H1 (cell line): ENCODE data around the gene PPP2R2D. TPM values are rescaled to one million over a fixed set of nuclear protein-coding genes. Genes with fewer than 3 reads are reported as not detected.

Experiments used
- CTCF ChIA-PET: fragments of 300-600 bp; sonication (Branson Sonifier 250); formaldehyde crosslinking; loops from one replicate; lab custom pipeline; 2021; ENCODE audit not compliant: partially characterized antibody; lab: Charles Lee
- POLR2A ChIA-PET: fragments of 300-600 bp; sonication (Branson Sonifier 250); formaldehyde crosslinking; loops from one replicate; lab custom pipeline; 2021; ENCODE audit warnings: inconsistent platforms; ENCODE audit not compliant: partially characterized antibody; lab: Charles Lee
- DNase-seq, 2 experiments: peaks; one replicate each; pipeline versions ENCODE4 v3.0.0 to v3.0.0-alpha.2; 2010 to 2022; ENCODE audit warnings: low spot score in 2 of 2, low read depth in 1 of 2, mixed read lengths in 1 of 2
- FAIRE-seq: peaks from 2 replicates; lab custom pipeline; 2011; peaks lifted over from hg19 to GRCh38; lab: Jason Lieb, UNC
- H2AFZ ChIP-seq: 2 replicates; pipeline ENCODE4 v1.8.1; 2012; ENCODE audit warnings: low read length, inconsistent platforms
- H2AK5ac ChIP-seq: 2 replicates; pipeline ENCODE4 v1.6.1; 2013; ENCODE audit warnings: low read depth, low read length
- H2BK120ac ChIP-seq: replicated peaks from 2 replicates; pipeline ENCODE3; 2013; ENCODE audit warnings: low read depth, low read length, inconsistent platforms
- H2BK12ac ChIP-seq: 2 replicates; pipeline ENCODE4 v1.6.1; 2013; ENCODE audit warnings: low read depth, low read length
- H2BK15ac ChIP-seq: 2 replicates; pipeline ENCODE4 v1.6.1; 2013; ENCODE audit warnings: low read length
- H2BK20ac ChIP-seq: 2 replicates; pipeline ENCODE4 v1.6.1; 2013; ENCODE audit warnings: low read length
- H2BK5ac ChIP-seq: 2 replicates; pipeline ENCODE4 v1.6.1; 2013; ENCODE audit warnings: low read depth, low read length
- H3K14ac ChIP-seq: 2 replicates; pipeline ENCODE4 v1.6.1; 2013; ENCODE audit warnings: inconsistent platforms; ENCODE audit not compliant: insufficient read length
- H3K18ac ChIP-seq: 2 replicates; pipeline ENCODE4 v1.6.1; 2013; ENCODE audit warnings: low read length; ENCODE audit errors: extremely low read depth
- H3K23ac ChIP-seq: 2 replicates; pipeline ENCODE4 v1.6.1; 2013; ENCODE audit warnings: inconsistent platforms; ENCODE audit not compliant: insufficient read length
- H3K23me2 ChIP-seq: 2 replicates; pipeline ENCODE4 v1.6.1; 2013; ENCODE audit warnings: low read depth, low read length
- H3K27ac ChIP-seq: 2 replicates; pipeline ENCODE4 v1.6.1; 2011; ENCODE audit warnings: low read depth, low read length, inconsistent platforms
- H3K27me3 ChIP-seq, 4 experiments: replicated peaks in 1 of 4; 1 replicate in 1 of 4; 2 replicates in 3 of 4; pipeline versions ENCODE4 v1.6.1 to v1.8.1; 2011 to 2013; ENCODE audit warnings: low read length in 3 of 4, mild to moderate bottlenecking in 3 of 4, inconsistent platforms in 2 of 4, mixed read lengths in 2 of 4, moderate library complexity in 1 of 4; ENCODE audit not compliant: control insufficient read depth in 3 of 4, insufficient read depth in 3 of 4; ENCODE audit errors: extremely low read depth in 1 of 4
- H3K36me3 ChIP-seq, 4 experiments: 2 replicates each; pipeline versions ENCODE4 v1.6.1 to v1.8.1; 2011 to 2013; ENCODE audit warnings: mild to moderate bottlenecking in 4 of 4, low read length in 3 of 4, moderate library complexity in 2 of 4, control low read depth in 1 of 4, inconsistent platforms in 1 of 4; ENCODE audit not compliant: insufficient read depth in 4 of 4, control insufficient read depth in 2 of 4
- H3K4ac ChIP-seq: replicated peaks from 2 replicates; pipeline ENCODE3; 2013; ENCODE audit warnings: low read length, low read depth, mixed read lengths, inconsistent platforms; ENCODE audit not compliant: insufficient read length
- H3K4me1 ChIP-seq, 4 experiments: replicated peaks in 1 of 4; 1 replicate in 1 of 4; 2 replicates in 3 of 4; pipeline versions ENCODE4 v1.6.1 to v1.8.1; 2011 to 2013; ENCODE audit warnings: low read length in 3 of 4, inconsistent platforms in 2 of 4, mixed read lengths in 1 of 4; ENCODE audit not compliant: insufficient read depth in 4 of 4, control insufficient read depth in 3 of 4
- H3K4me2 ChIP-seq, 2 experiments: 2 replicates each; pipeline versions ENCODE4 v1.6.1 to v1.8.1; 2011 to 2013; ENCODE audit warnings: low read depth in 2 of 2, low read length in 2 of 2, control low read depth in 1 of 2, inconsistent platforms in 1 of 2, mild to moderate bottlenecking in 1 of 2; ENCODE audit not compliant: insufficient read depth in 1 of 2
- H3K4me3 ChIP-seq, 4 experiments: fragments of 200-600, 300-600 bp in 1 of 4; sonication (generic), shearing (Covaris generic), sonication (Bioruptor Twin) in 1 of 4; 2 replicates each; pipeline versions ENCODE4 v1.5.1 to v1.8.1; 2011 to 2016; ENCODE audit warnings: low read length in 4 of 4, low read depth in 3 of 4, control low read depth in 2 of 4, inconsistent platforms in 2 of 4, mild to moderate bottlenecking in 2 of 4, mixed read lengths in 1 of 4, moderate library complexity in 1 of 4; ENCODE audit not compliant: insufficient read depth in 2 of 4; ENCODE audit errors: extremely low read depth in 1 of 4
- H3K56ac ChIP-seq: replicated peaks from 2 replicates; pipeline ENCODE3; 2013; ENCODE audit warnings: low read depth, mild to moderate bottlenecking, mixed read lengths, low read length, inconsistent platforms; ENCODE audit not compliant: insufficient read length
- H3K79me1 ChIP-seq: 2 replicates; pipeline ENCODE4 v1.6.1; 2013; ENCODE audit warnings: low read depth, low read length, control low read depth
- H3K79me2 ChIP-seq, 2 experiments: 2 replicates each; pipeline versions ENCODE4 v1.6.1 to v1.8.1; 2012 to 2013; ENCODE audit warnings: low read length in 2 of 2, mild to moderate bottlenecking in 2 of 2, inconsistent platforms in 1 of 2; ENCODE audit not compliant: insufficient read depth in 2 of 2, control insufficient read depth in 1 of 2
- H3K9ac ChIP-seq, 4 experiments: replicated peaks in 1 of 4; 1 replicate in 1 of 4; 2 replicates in 3 of 4; pipeline versions ENCODE4 v1.6.1 to v1.8.1; 2011 to 2013; ENCODE audit warnings: low read depth in 3 of 4, low read length in 3 of 4, control low read depth in 2 of 4, mild to moderate bottlenecking in 2 of 4, moderate library complexity in 2 of 4, inconsistent platforms in 1 of 4; ENCODE audit errors: extremely low read depth in 1 of 4
- H3K9me3 ChIP-seq, 2 experiments: 2 replicates each; pipeline versions ENCODE4 v1.6.1 to v1.8.1; 2012 to 2013; ENCODE audit warnings: mild to moderate bottlenecking in 2 of 2, moderate library complexity in 2 of 2, control low read depth in 1 of 2, inconsistent platforms in 1 of 2, low read depth in 1 of 2, low read length in 1 of 2, mixed read lengths in 1 of 2; ENCODE audit not compliant: insufficient read depth in 2 of 2
- H4K20me1 ChIP-seq, 2 experiments: replicated peaks in 1 of 2; 2 replicates each; pipeline versions ENCODE3 to v1.8.1; 2011 to 2013; ENCODE audit warnings: inconsistent platforms in 2 of 2, low read length in 2 of 2, mild to moderate bottlenecking in 1 of 2; ENCODE audit not compliant: insufficient read depth in 2 of 2, control insufficient read depth in 1 of 2
- H4K5ac ChIP-seq: 2 replicates; pipeline ENCODE4 v1.6.1; 2013; ENCODE audit warnings: low read length, low read depth, mixed read lengths, inconsistent platforms; ENCODE audit not compliant: insufficient read length
- H4K8ac ChIP-seq: 2 replicates; pipeline ENCODE4 v1.8.0; 2013; ENCODE audit warnings: mild to moderate bottlenecking, moderate library complexity, low read length, inconsistent platforms; ENCODE audit not compliant: insufficient read depth; ENCODE audit errors: extremely low read depth
- H4K91ac ChIP-seq: replicated peaks from 2 replicates; pipeline ENCODE3; 2013; ENCODE audit warnings: low read length, mixed read lengths, inconsistent platforms; ENCODE audit not compliant: insufficient read length
- ATF3 ChIP-seq: IDR thresholded peaks from 2 replicates; pipeline ENCODE4 v1.6.1; 2011; ENCODE audit warnings: low read depth, mild to moderate bottlenecking, low read length; ENCODE audit not compliant: insufficient read depth
- CHD2 ChIP-seq: IDR thresholded peaks from 2 replicates; pipeline ENCODE4 v1.6.1; 2012; ENCODE audit warnings: low read length, improper control_type of control experiment
- FOSL1 ChIP-seq: IDR thresholded peaks from 2 replicates; pipeline ENCODE4 v1.6.1; 2011; ENCODE audit warnings: mild to moderate bottlenecking, low read depth, low read length, moderate library complexity; ENCODE audit not compliant: insufficient read depth
- KDM1A ChIP-seq: fragments of 200-600, 300-600 bp; sonication (generic); IDR thresholded peaks from 2 replicates; pipeline ENCODE4 v1.7.1; 2016; ENCODE audit warnings: mild to moderate bottlenecking, low read length, borderline replicate concordance
- POU5F1 ChIP-seq: IDR thresholded peaks from 2 replicates; pipeline ENCODE4 v1.6.1; 2011; ENCODE audit warnings: low read depth, mild to moderate bottlenecking, low read length, moderate library complexity
- RNF2 ChIP-seq: fragments of 200-900, 300-1000 bp; sonication (generic); IDR thresholded peaks from 2 replicates; pipeline ENCODE4 v1.7.1; 2016; ENCODE audit warnings: borderline replicate concordance, low read depth, mild to moderate bottlenecking, antibody characterized with exemption, low read length; ENCODE audit not compliant: poor library complexity, severe bottlenecking; ENCODE audit errors: missing control alignments
- SAP30 ChIP-seq: fragments of 300-600 bp; sonication (generic); IDR thresholded peaks from 2 replicates; pipeline ENCODE4 v1.7.1; 2012; ENCODE audit warnings: low read length, moderate library complexity, mild to moderate bottlenecking, inconsistent platforms; ENCODE audit not compliant: insufficient read depth, insufficient replicate concordance
- TBP ChIP-seq: IDR thresholded peaks from 2 replicates; pipeline ENCODE4 v1.6.1; 2011; ENCODE audit warnings: low read depth, low read length, improper control_type of control experiment
- YY1 ChIP-seq: IDR thresholded peaks from 2 replicates; pipeline ENCODE4 v1.6.1; 2011; ENCODE audit warnings: low read depth, mild to moderate bottlenecking, low read length
- WGBS, 2 experiments: shearing (Covaris generic) in 1 of 2; methylation state at CpG; one replicate each; pipeline versions ENCODE4 v1.1.6 to v1.1.7; 2013 to 2015; ENCODE audit warnings: low lambda C conversion rate in 2 of 2, mixed read lengths in 2 of 2, inconsistent platforms in 1 of 2, low coverage in 1 of 2, missing lambda C conversion rate in 1 of 2; ENCODE audit not compliant: insufficient replicate concordance in 2 of 2, insufficient coverage in 1 of 2, insufficient read length in 1 of 2; ENCODE audit errors: extremely low coverage in 1 of 2, missing lambda C conversion rate in 1 of 2; 5-methylcytosine and 5-hydroxymethylcytosine counted together
- polyA plus RNA-seq, 7 experiments: library from polyadenylated mRNA; depleted of rRNA in 3 of 7; stranded (reverse) in 5 of 7; unstranded in 2 of 7; fragments of >200 nt in 5 of 7; fragments of 200-250 nt in 2 of 7; gene quantifications; 1 replicate in 5 of 7; 2 replicates in 1 of 7; 4 replicates in 1 of 7; pipeline versions ENCODE4 v1.2.1 to v1.2.3, GENCODE V29; 2011 to 2013; ENCODE audit warnings: missing spikeins in 2 of 7, mixed read lengths in 2 of 7
- total RNA-seq: library from RNA; stranded (reverse); fragmentation: NEBNext Ultra II Directional; extraction: Animal tissue kit (Norgen Biotek cat#: 25700); gene quantifications from 2 replicates; pipeline ENCODE4 v1.2.1, GENCODE V29; 2021

PPP2R2D gene
- total and polyA plus RNA-seq, 2 of the 8 experiments (the other 6 are each of a cell fraction or from before 2014, with no cell fraction given) = 25.4 to 32.8 TPM

DNA sequence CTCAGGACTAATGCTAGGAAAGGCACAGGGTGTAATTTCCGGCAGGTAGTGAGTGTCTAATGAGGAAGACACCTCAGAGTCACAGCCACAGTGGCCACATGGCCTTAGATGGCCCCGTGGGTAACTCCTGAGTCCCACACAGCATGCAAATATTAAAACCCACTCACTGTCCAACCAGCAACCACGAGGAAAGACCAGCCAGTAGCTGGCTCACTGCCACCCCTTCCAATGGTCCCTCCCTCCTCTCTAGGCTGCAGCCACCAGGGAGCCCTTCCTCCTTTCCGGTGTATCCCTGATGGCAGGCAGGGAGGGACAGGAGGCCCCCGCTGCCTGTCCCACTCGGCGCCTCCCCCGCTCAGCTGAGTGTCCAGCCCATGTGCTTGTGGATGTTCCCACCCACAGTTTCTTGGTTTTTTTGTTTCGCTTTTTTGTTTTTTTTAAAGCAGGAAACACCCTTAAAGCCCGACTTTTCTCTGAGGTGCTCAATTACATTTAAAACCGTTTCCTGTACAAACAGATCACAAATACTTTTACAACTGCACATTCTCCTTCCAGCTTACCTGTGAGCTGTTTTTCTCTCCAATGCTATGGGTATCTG, 71.8 kb downstream of the PPP2R2D start:
- Histone ChIP-seq H4K8ac (no peak overlapping the region), H2BK20ac (no peak overlapping the region), H3K27me3 (no peaks in the 10 kb centered on the region; a peak in 1 of 7 replicates), H3K9ac (no peak overlapping the region), H3K23me2 (no peaks in the 10 kb centered on the region), H3K14ac (no peak overlapping the region), H3K9me3 (no peaks in the 10 kb centered on the region), H3K56ac (no peak overlapping the region), H3K36me3 (peaks cover 9 to 43% (median 24%) of the 10 kb centered on the region in 4 experiments), H2BK120ac (no peak overlapping the region), H3K4me3 (no peak overlapping the region), H4K91ac (no peak overlapping the region), H3K4me2 (no peak overlapping the region), H3K4me1 (0 out of 7 replicates have a peak, but pooled peaks cover 0 to under 1% (median 0%) of the 10 kb centered on the region in 4 experiments), H4K20me1 (peaks cover 15 to 22% of the 10 kb centered on the region in 2 experiments), H4K5ac (no peak overlapping the region), H3K79me2 (peaks cover 13 to 39% of the 10 kb centered on the region in 2 experiments; a peak in 3 of 4 replicates), H2BK5ac (no peak overlapping the region), H3K27ac (no peak overlapping the region), H2AFZ (no peak overlapping the region), H2BK12ac (no peak overlapping the region), H2AK5ac (no peak overlapping the region), H3K4ac (no peak overlapping the region), H3K79me1 (peaks cover 15% of the 10 kb centered on the region), H3K18ac (no peak overlapping the region), H2BK15ac (no peak overlapping the region), H3K23ac (no peak overlapping the region)
- CTCF ChIA-PET = interaction anchor here (0.7 to 4.7 kb wide), 10 partner anchors 10 to 588 kb away, joined by 3 to 22 read pairs (median 4); no protein-coding TSS in a partner anchor
- DNase-seq (no peak), FAIRE-seq (no peak)
- POLR2A ChIA-PET = interaction anchor here (0.8 to 3.4 kb wide), 2 partner anchors 11 to 50 kb away, joined by 3 to 20 read pairs; no protein-coding TSS in a partner anchor
- 88% methylated on average over 11 of the region's 11 CpGs; no CpG with 5 or more reads in 1 of the 2 experiments for WGBS, 2 experiments
- TF ChIP-seq POU5F1 (no peak), KDM1A (no peak), TBP (no peak), YY1 (no peak), RNF2 (no peak), SAP30 (no peak), ATF3 (no peak), FOSL1 (no peak), CHD2 (no peak)
